Activated CD8-positive, alpha-beta T cell treated with anti-CD3 and anti-CD28 coated beads for 36 hours (primary cell): ENCODE results near the gene SPCS2. TPM values are rescaled to one million over a fixed set of nuclear protein-coding genes. Genes with fewer than 3 reads are reported as not detected.

Source experiments
- ATAC-seq: fragments of 200-7000 bp; cut with Tn5 transposase; one replicate; pipeline ENCODE4 v1.10.0; 2021; ENCODE audit warnings: mild to moderate bottlenecking, moderate library complexity
- CTCF ChIA-PET: fragments of 350-600 bp; sonication (Branson Sonifier 250); formaldehyde crosslinking; loops from one replicate; lab custom pipeline; 2021; ENCODE audit warnings: antibody characterized with exemption; lab: Charles Lee
- POLR2A ChIA-PET: fragments of 350-600 bp; sonication (Branson Sonifier 250); formaldehyde crosslinking; loops from one replicate; lab custom pipeline; 2021; ENCODE audit warnings: antibody characterized with exemption; lab: Charles Lee
- DNase-seq: peaks from one replicate; pipeline ENCODE4 v3.0.0-alpha.2; 2020
- H3K27ac Mint-ChIP-seq: one replicate; pipeline ENCODE4 v1.8.0; 2021; ENCODE audit warnings: mild to moderate bottlenecking, mixed read lengths
- H3K27me3 Mint-ChIP-seq: one replicate; pipeline ENCODE4 v1.8.0; 2021; ENCODE audit warnings: mixed read lengths
- H3K36me3 Mint-ChIP-seq: one replicate; pipeline ENCODE4 v1.8.0; 2021; ENCODE audit warnings: low read depth, mixed read lengths
- H3K4me1 Mint-ChIP-seq: one replicate; pipeline ENCODE4 v1.8.0; 2021; ENCODE audit warnings: low read depth, mixed read lengths
- H3K4me3 Mint-ChIP-seq: one replicate; pipeline ENCODE4 v1.8.0; 2021; ENCODE audit warnings: mild to moderate bottlenecking, moderate library complexity, mixed read lengths
- H3K9me3 Mint-ChIP-seq: one replicate; pipeline ENCODE4 v1.8.0; 2021; ENCODE audit warnings: mixed read lengths
- CTCF ChIP-seq: fragments of 200-600 bp; IDR thresholded peaks from one replicate; pipeline ENCODE4 v1.8.0; 2022; ENCODE audit warnings: antibody characterized with exemption, mild to moderate bottlenecking
- intact Hi-C: fragments of 100-400 bp; cut with micrococcal nuclease; formaldehyde crosslinking; loops from one replicate; pipeline ENCODE4 v1.10.0; 2022
- total RNA-seq, 2 experiments: library from RNA; stranded (reverse); gene quantifications; one replicate each; pipeline ENCODE4 v1.2.3, GENCODE V29; 2021

SPCS2 gene
- total RNA-seq, 2 experiments from 2014 or later = 99.3 to 117 TPM

- H3K4me1 Mint-ChIP-seq = no peaks in the 10 kb centered on the region
- ATAC-seq = no peak
These were observed 76.5 kb downstream of the SPCS2 start for GRCh38 chr11:75025561-75025960.

GRCh38 chr11:75028321-75028720 is 79.3 kb downstream of the SPCS2 start:
- no peaks in the 10 kb centered on the region for H3K27me3 Mint-ChIP-seq
- ATAC-seq (no peak), DNase-seq (no peak)
- intact Hi-C loops = loop anchor here (5.0 to 10.0 kb wide), 2 partner anchors 101 to 176 kb away; no protein-coding TSS in a partner anchor
- no peaks in the 10 kb centered on the region for H3K9me3 Mint-ChIP-seq
- ChIA-PET POLR2A (no interaction called here), CTCF (interaction anchor here (0.7 to 3.9 kb wide), 4 partner anchors 98 to 220 kb away, joined by 3 to 9 read pairs (median 6); no protein-coding TSS in a partner anchor)
- H3K4me3 Mint-ChIP-seq = no peak overlapping the region
- H3K36me3 Mint-ChIP-seq = no peaks in the 10 kb centered on the region
- no peaks in the 10 kb centered on the region for H3K4me1 Mint-ChIP-seq
- TF ChIP-seq CTCF = no peak
- no peak overlapping the region for H3K27ac Mint-ChIP-seq

More at GRCh38 chr11:75025561-75025960, 76.5 kb downstream of the SPCS2 start:
- ChIA-PET POLR2A (no interaction called here), CTCF (interaction anchor here (1.2 to 4.3 kb wide), 4 partner anchors 113 to 223 kb away, joined by 3 to 36 read pairs (median 19); no protein-coding TSS in a partner anchor)
- DNase-seq = no peak
- Mint-ChIP-seq H3K4me3 (no peak overlapping the region), H3K27ac (no peak overlapping the region), H3K36me3 (no peaks in the 10 kb centered on the region), H3K27me3 (no peaks in the 10 kb centered on the region), H3K9me3 (no peaks in the 10 kb centered on the region)
- no peak for TF ChIP-seq CTCF
- intact Hi-C loops = loop anchor here (5.0 to 10.0 kb wide), 2 partner anchors 98 to 179 kb away; no protein-coding TSS in a partner anchor

Other genes with a start within 250 kb of the SPCS2 start
- not detected for gene CHRDL2, start 217.8 kb upstream of the SPCS2 start, total RNA-seq
- 10 to 100 TPM; 13.9 to 14.2 TPM for gene RNF169, start 200.4 kb upstream of the SPCS2 start, total RNA-seq
- 10 to 100 TPM; 19.0 to 19.3 TPM for gene XRRA1, start 175 bp upstream of the SPCS2 start, total RNA-seq
- 10 to 100 TPM; 18.6 to 19.4 TPM for gene NEU3, start 39.7 kb downstream of the SPCS2 start, total RNA-seq
- gene OR2AT4, start 147.6 kb downstream of the SPCS2 start, total RNA-seq = not detected
- gene SLCO2B1, start 201.8 kb downstream of the SPCS2 start, total RNA-seq = not detected